ENCODE measurements around the gene SOWAHA.

The SOWAHA gene

GRCh38 chr5:132781029-132781428 is 32.1 kb upstream of the SOWAHA start:
- TF ChIP-seq TAF1 (IDR thresholded peaks at IDR 0.05; ENCODE audit: borderline replicate concordance, insufficient read depth, low read length) = no peak
- TF ChIP-seq REST (IDR thresholded peaks at IDR 0.05; ENCODE audit: insufficient read depth in 1 of 2, low read depth in 2 of 2, low read length in 2 of 2) = no peak
- no peak for TF ChIP-seq FOXP2 (optimal IDR thresholded peaks at IDR 0.05; ENCODE audit: borderline replicate concordance, extremely low read depth, extremely low read length, insufficient read depth)
- no peak for TF ChIP-seq POLR2AphosphoS5 (IDR thresholded peaks at IDR 0.05; ENCODE audit: low read depth, low read length)

GRCh38 chr5:132782101-132782500 is 31.0 kb upstream of the SOWAHA start:
- TF ChIP-seq POLR2AphosphoS5 (IDR thresholded peaks at IDR 0.05; ENCODE audit: low read depth, low read length) (no peak), REST (IDR thresholded peaks at IDR 0.05; ENCODE audit: insufficient read depth in 1 of 2, low read depth in 2 of 2, low read length in 2 of 2) (no peak), SIN3A (IDR thresholded peaks at IDR 0.05; ENCODE audit: borderline replicate concordance, insufficient read depth, low read length) (no peak), FOXP2 (optimal IDR thresholded peaks at IDR 0.05; ENCODE audit: borderline replicate concordance, extremely low read depth, extremely low read length, insufficient read depth) (no peak)

- TF ChIP-seq TAF1 (IDR thresholded peaks at IDR 0.05; ENCODE audit: borderline replicate concordance, insufficient read depth, low read length) = no peak
- TF ChIP-seq SIN3A (IDR thresholded peaks at IDR 0.05; ENCODE audit: borderline replicate concordance, insufficient read depth, low read length) = no peak
- no peak for TF ChIP-seq POLR2AphosphoS5 (IDR thresholded peaks at IDR 0.05; ENCODE audit: low read depth, low read length)
- no peak for TF ChIP-seq FOXP2 (optimal IDR thresholded peaks at IDR 0.05; ENCODE audit: borderline replicate concordance, extremely low read depth, extremely low read length, insufficient read depth)
- no peak for TF ChIP-seq REST (IDR thresholded peaks at IDR 0.05; ENCODE audit: insufficient read depth in 1 of 2, low read depth in 2 of 2, low read length in 2 of 2)
Observed at GRCh38 chr5:132785365-132785764, 27.7 kb upstream of the SOWAHA start.

GRCh38 chr5:132785864-132786263 is 27.2 kb upstream of the SOWAHA start:
- no peak for TF ChIP-seq REST (IDR thresholded peaks at IDR 0.05; ENCODE audit: insufficient read depth in 1 of 2, low read depth in 2 of 2, low read length in 2 of 2)
- no peak for TF ChIP-seq SIN3A (IDR thresholded peaks at IDR 0.05; ENCODE audit: borderline replicate concordance, insufficient read depth, low read length)
- TF ChIP-seq TAF1 (IDR thresholded peaks at IDR 0.05; ENCODE audit: borderline replicate concordance, insufficient read depth, low read length) = no peak
- no peak for TF ChIP-seq POLR2AphosphoS5 (IDR thresholded peaks at IDR 0.05; ENCODE audit: low read depth, low read length)
- TF ChIP-seq FOXP2 (optimal IDR thresholded peaks at IDR 0.05; ENCODE audit: borderline replicate concordance, extremely low read depth, extremely low read length, insufficient read depth) = no peak

- TF ChIP-seq POLR2AphosphoS5 (IDR thresholded peaks at IDR 0.05; ENCODE audit: low read depth, low read length) = no peak
- TF ChIP-seq SIN3A (IDR thresholded peaks at IDR 0.05; ENCODE audit: borderline replicate concordance, insufficient read depth, low read length) = no peak
- no peak for TF ChIP-seq TAF1 (IDR thresholded peaks at IDR 0.05; ENCODE audit: borderline replicate concordance, insufficient read depth, low read length)
- TF ChIP-seq FOXP2 (optimal IDR thresholded peaks at IDR 0.05; ENCODE audit: borderline replicate concordance, extremely low read depth, extremely low read length, insufficient read depth) = no peak
- TF ChIP-seq REST (IDR thresholded peaks at IDR 0.05; ENCODE audit: insufficient read depth in 1 of 2, low read depth in 2 of 2, low read length in 2 of 2) = no peak
Observed at GRCh38 chr5:132787076-132787475, 26.0 kb upstream of the SOWAHA start.
